GM12878 (cell line): ENCODE results near the gene OLFML2B. TPM values are rescaled to one million over a fixed set of nuclear protein-coding genes. Genes with fewer than 3 reads are reported as not detected.

Experiments
- ATAC-seq: fragments of 200-7000 bp; cut with Tn5 transposase; 3 replicates; pipeline ENCODE4 v1.9.1; 2020; ENCODE audit warnings: mild to moderate bottlenecking, moderate library complexity
- BruUV-seq: library from RNA; stranded (reverse); fragments of 400-500 nt; replicated peaks from 2 replicates; lab custom pipeline; 2021; lab: Mats Ljungman, UMichigan
- CTCF ChIA-PET: fragments of 300-600 bp; sonication (Branson Sonifier 250); formaldehyde crosslinking; extraction: SDS; loops from one replicate; lab custom pipeline; 2021; ENCODE audit warnings: inconsistent platforms; lab: Yijun Ruan, JAX
- POLR2A ChIA-PET: fragments of 350-600 bp; formaldehyde crosslinking; extraction: SDS; loops from one replicate; lab custom pipeline; 2021; ENCODE audit warnings: inconsistent platforms; lab: Charles Lee
- RAD21 ChIA-PET: fragments of 300-600 bp; sonication (Branson Sonifier 250); formaldehyde crosslinking; loops from one replicate; lab custom pipeline; 2023; ENCODE audit warnings: antibody characterized with exemption; ENCODE audit not compliant: unreplicated experiment; lab: Charles Lee
- SMC1A ChIA-PET: fragments of 300-600 bp; sonication (Branson Sonifier 250); formaldehyde crosslinking; loops from one replicate; lab custom pipeline; 2023; ENCODE audit not compliant: unreplicated experiment, uncharacterized antibody; lab: Charles Lee
- DNase-seq: peaks from one replicate; pipeline ENCODE4 v3.0.0-alpha.2; 2011; ENCODE audit warnings: low read depth, low spot score
- FAIRE-seq: peaks from 3 replicates; lab custom pipeline; 2011; peaks lifted over from hg19 to GRCh38; lab: Jason Lieb, UNC
- H2AFZ ChIP-seq: 2 replicates; pipeline ENCODE4 v1.6.0; 2011; ENCODE audit warnings: low read depth, low read length, control low read depth; ENCODE audit not compliant: control insufficient read depth
- H3K27ac ChIP-seq: 2 replicates; pipeline ENCODE4 v1.5.1; 2011; ENCODE audit warnings: control low read depth; ENCODE audit not compliant: control insufficient read depth, insufficient read depth
- H3K27me3 ChIP-seq, 2 experiments: replicated peaks in 1 of 2; 2 replicates each; pipeline versions ENCODE4 v1.6.0 to v1.6.1; 2011; ENCODE audit warnings: low read length in 1 of 2; ENCODE audit not compliant: control insufficient read depth in 2 of 2, insufficient read depth in 2 of 2
- H3K36me3 ChIP-seq, 2 experiments: 2 replicates each; pipeline ENCODE4 v1.5.1; 2011; ENCODE audit warnings: low read length in 1 of 2; ENCODE audit not compliant: control insufficient read depth in 2 of 2, insufficient read depth in 2 of 2
- H3K4me1 ChIP-seq: 2 replicates; pipeline ENCODE4 v1.6.1; 2011; ENCODE audit warnings: mild to moderate bottlenecking, low read length, moderate library complexity, mixed read lengths; ENCODE audit not compliant: control insufficient read depth, insufficient read depth
- H3K4me2 ChIP-seq: 2 replicates; pipeline ENCODE4 v1.6.0; 2011; ENCODE audit warnings: control low read depth; ENCODE audit not compliant: control insufficient read depth, insufficient read depth
- H3K4me3 ChIP-seq: fragments of 200-600 bp; sonication (generic); 2 replicates; pipeline ENCODE4 v1.5.1; 2016
- H3K79me2 ChIP-seq: 2 replicates; pipeline ENCODE4 v1.6.0; 2011; ENCODE audit warnings: low read length; ENCODE audit not compliant: control insufficient read depth, insufficient read depth
- H3K9ac ChIP-seq: 2 replicates; pipeline ENCODE4 v1.8.0; 2011; ENCODE audit warnings: low read length, control low read depth, mixed read lengths; ENCODE audit not compliant: control insufficient read depth, insufficient read depth
- H3K9me3 ChIP-seq: replicated peaks from 3 replicates; pipeline ENCODE4 v1.5.1; 2011; ENCODE audit warnings: mild to moderate bottlenecking, low read length; ENCODE audit not compliant: control insufficient read depth, insufficient read depth
- H4K20me1 ChIP-seq: 2 replicates; pipeline ENCODE4 v1.6.0; 2011; ENCODE audit not compliant: control insufficient read depth, insufficient read depth
- ASH2L ChIP-seq: fragments of 300-600, 200-600 bp; sonication (generic); IDR thresholded peaks from 2 replicates; pipeline ENCODE4 v1.6.1; 2017; ENCODE audit warnings: low read depth, mild to moderate bottlenecking, borderline replicate concordance
- CEBPB ChIP-seq, 2 experiments: fragments of 150-350 bp in 1 of 2; IDR thresholded peaks; 2 replicates each; pipeline ENCODE4 v1.6.1; 2012 to 2014; ENCODE audit warnings: low read depth in 2 of 2, low read length in 2 of 2, borderline replicate concordance in 1 of 2, inconsistent platforms in 1 of 2
- EP300 ChIP-seq, 2 experiments: fragments of 150-350 bp in 1 of 2; IDR thresholded peaks; 2 replicates each; pipeline ENCODE4 v1.6.1; 2011 to 2012; ENCODE audit warnings: low read depth in 2 of 2, low read length in 2 of 2, borderline replicate concordance in 1 of 2, improper control_type of control experiment in 1 of 2, inconsistent platforms in 1 of 2; ENCODE audit not compliant: control insufficient read depth in 1 of 2
- FOS ChIP-seq: IDR thresholded peaks from 3 replicates; pipeline ENCODE4 v1.6.1; 2011; ENCODE audit warnings: borderline replicate concordance; ENCODE audit not compliant: insufficient read length; ENCODE audit errors: extremely low read depth
- HDGF ChIP-seq: fragments of 450-650 bp; IDR thresholded peaks from 2 replicates; pipeline ENCODE4 v1.6.1; 2016; ENCODE audit warnings: antibody characterized with exemption
- IKZF2 ChIP-seq, 2 experiments: fragments of 450-650 bp; IDR thresholded peaks; 2 replicates each; pipeline ENCODE4 v1.6.1; 2017; ENCODE audit warnings: mild to moderate bottlenecking in 2 of 2, moderate library complexity in 2 of 2
- KDM1A ChIP-seq: fragments of 200-600 bp; sonication (generic); IDR thresholded peaks from 2 replicates; pipeline ENCODE4 v1.6.1; 2016; ENCODE audit warnings: borderline replicate concordance
- MEF2A ChIP-seq: IDR thresholded peaks from 2 replicates; pipeline ENCODE4 v1.6.1; 2011; ENCODE audit warnings: low read depth, mild to moderate bottlenecking, low read length, moderate library complexity; ENCODE audit not compliant: insufficient read depth
- MYC ChIP-seq: IDR thresholded peaks from 2 replicates; pipeline ENCODE4 v1.6.1; 2011; ENCODE audit warnings: mild to moderate bottlenecking, low read length, moderate library complexity, inconsistent platforms; ENCODE audit not compliant: insufficient read depth, insufficient replicate concordance, insufficient read length, severe bottlenecking
- SUPT20H ChIP-seq: IDR thresholded peaks from 2 replicates; pipeline ENCODE4 v1.6.1; 2011; ENCODE audit warnings: low read depth, mild to moderate bottlenecking, low read length, moderate library complexity, borderline replicate concordance; ENCODE audit not compliant: control insufficient read depth
- TCF12 ChIP-seq: IDR thresholded peaks from 2 replicates; pipeline ENCODE4 v1.6.1; 2011; ENCODE audit warnings: low read depth, mild to moderate bottlenecking, low read length
- TCF7 ChIP-seq: IDR thresholded peaks from 2 replicates; pipeline ENCODE4 v1.6.1; 2014; ENCODE audit warnings: antibody characterized with exemption, borderline replicate concordance
- ZNF274 ChIP-seq: IDR thresholded peaks from one replicate; pipeline ENCODE4 v1.8.0; 2011; ENCODE audit not compliant: insufficient read length, insufficient read depth
- ZNF622 ChIP-seq: fragments of 450-650 bp; IDR thresholded peaks from 2 replicates; pipeline ENCODE4 v1.6.1; 2017; ENCODE audit warnings: mild to moderate bottlenecking, inconsistent platforms
- ZZZ3 ChIP-seq: IDR thresholded peaks from 2 replicates; pipeline ENCODE4 v1.6.1; 2011; ENCODE audit warnings: low read depth; ENCODE audit not compliant: control insufficient read depth, insufficient read length
- WGBS: methylation state at CpG from one replicate; pipeline ENCODE4 v1.1.6; 2016; ENCODE audit warnings: low lambda C conversion rate; ENCODE audit not compliant: insufficient replicate concordance, insufficient coverage; ENCODE audit errors: missing lambda C conversion rate; 5-methylcytosine and 5-hydroxymethylcytosine counted together
- in situ Hi-C: fragments of 300-500 bp; cut with MboI; formaldehyde crosslinking; loops from 9 replicates; pipeline ENCODE4 v1.14.3; 2018; ENCODE audit warnings: mixed read lengths
- intact Hi-C: fragments of 100-400 bp; cut with micrococcal nuclease; formaldehyde crosslinking; loops from one replicate; pipeline ENCODE4 v1.14.2; 2022; ENCODE audit not compliant: unreplicated experiment
- polyA plus RNA-seq, 11 experiments: library from polyadenylated mRNA; depleted of rRNA in 4 of 11; unstranded in 6 of 11; stranded (reverse) in 5 of 11; fragments of >200 nt; fragmentation: Nextera tagmentation in 4 of 11; fragmentation: Illumina TruSeq in 1 of 11; extraction: Ambion mirVana in 4 of 11; extraction: Trizol in 1 of 11; gene quantifications; 1 replicate in 1 of 11; 2 replicates in 10 of 11; pipeline versions ENCODE4 v1.2.1 to v1.2.3, GENCODE V29; 2011 to 2016; ENCODE audit warnings: inconsistent platforms in 2 of 11, missing spikeins in 2 of 11, low read depth in 1 of 11
- total RNA-seq, 4 experiments: library from RNA; depleted of rRNA in 3 of 4; stranded (reverse); fragments of >200 nt in 3 of 4; fragmentation: Illumina TruSeq in 1 of 4; extraction: Trizol in 1 of 4; gene quantifications; 2 replicates each; pipeline versions ENCODE4 v1.2.1 to v1.2.3, GENCODE V29; 2013 to 2021
- TF ChIP-seq, protein P1 (sequence below): IDR thresholded peaks from 2 replicates; pipeline ENCODE4 v1.6.1; 2012; ENCODE audit warnings: low read depth, low read length, improper control_type of control experiment
- TF ChIP-seq, protein P2 (sequence below): fragments of 450-650 bp; IDR thresholded peaks from 2 replicates; pipeline ENCODE4 v1.6.1; 2017; ENCODE audit warnings: mild to moderate bottlenecking

OLFML2B gene
- total and polyA plus RNA-seq, 10 of the 15 experiments (the other 5 are each of a cell fraction or from before 2014, with no cell fraction given) = not detected

DNA sequence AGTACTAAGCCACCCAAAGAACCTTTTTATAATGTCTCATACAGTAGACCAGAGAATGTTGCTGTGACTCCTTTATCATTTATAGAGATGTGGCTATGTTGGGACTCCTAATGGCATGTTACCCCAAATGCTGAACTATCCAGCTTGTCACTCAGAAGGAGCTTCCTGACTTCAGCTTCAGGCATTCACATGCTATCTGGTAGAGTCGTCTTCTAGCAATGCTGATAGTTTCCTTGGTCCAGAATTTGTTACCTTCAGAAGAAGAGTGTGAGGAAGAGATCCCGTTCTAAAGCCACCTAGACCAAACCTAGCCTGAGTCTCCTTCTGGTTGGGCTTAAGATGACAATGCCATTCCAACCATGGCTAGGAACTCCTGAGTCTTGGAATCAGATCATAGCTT, 68.1 kb downstream of the OLFML2B start:
- ChIA-PET CTCF (no interaction called here), POLR2A (no interaction called here), RAD21 (no interaction called here), SMC1A (no interaction called here)
- Histone ChIP-seq H3K27me3 (no peaks in the 10 kb centered on the region), H3K36me3 (peaks cover 1 to 2% of the 10 kb centered on the region in 2 experiments; a peak in 3 of 4 replicates), H3K79me2 (no peaks in the 10 kb centered on the region), H4K20me1 (no peaks in the 10 kb centered on the region), H3K4me2 (no peak overlapping the region), H3K9me3 (no peaks in the 10 kb centered on the region), H3K9ac (no peak overlapping the region), H3K4me1 (no peaks in the 10 kb centered on the region), H3K27ac (no peak overlapping the region), H2AFZ (no peak overlapping the region), H3K4me3 (no peak overlapping the region)
- in situ Hi-C loops (no loop called here), intact Hi-C loops (no loop called here)
- 94% methylated on average over 2 of the region's 2 CpGs for WGBS
- no peak for TF ChIP-seq FOS
- TF ChIP-seq, protein P1, sequence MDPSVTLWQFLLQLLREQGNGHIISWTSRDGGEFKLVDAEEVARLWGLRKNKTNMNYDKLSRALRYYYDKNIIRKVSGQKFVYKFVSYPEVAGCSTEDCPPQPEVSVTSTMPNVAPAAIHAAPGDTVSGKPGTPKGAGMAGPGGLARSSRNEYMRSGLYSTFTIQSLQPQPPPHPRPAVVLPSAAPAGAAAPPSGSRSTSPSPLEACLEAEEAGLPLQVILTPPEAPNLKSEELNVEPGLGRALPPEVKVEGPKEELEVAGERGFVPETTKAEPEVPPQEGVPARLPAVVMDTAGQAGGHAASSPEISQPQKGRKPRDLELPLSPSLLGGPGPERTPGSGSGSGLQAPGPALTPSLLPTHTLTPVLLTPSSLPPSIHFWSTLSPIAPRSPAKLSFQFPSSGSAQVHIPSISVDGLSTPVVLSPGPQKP = no peak
- TF ChIP-seq ZNF622 = no peak
- no peak for TF ChIP-seq EP300 (IDR thresholded peaks at IDR 0.05; ENCODE audit: borderline replicate concordance in 1 of 2, control insufficient read depth in 1 of 2, low read depth in 2 of 2, low read length in 2 of 2)
- no peak for TF ChIP-seq CEBPB (IDR thresholded peaks at IDR 0.05; ENCODE audit: borderline replicate concordance in 1 of 2, low read depth in 2 of 2, low read length in 2 of 2)
- TF ChIP-seq HDGF = no peak
- TF ChIP-seq KDM1A = no peak
- no peak for TF ChIP-seq MYC
- TF ChIP-seq TCF7 = no peak
- no peak for TF ChIP-seq TCF12
- no peak for TF ChIP-seq ASH2L
- no peak for TF ChIP-seq ZNF274
- TF ChIP-seq, protein P2, sequence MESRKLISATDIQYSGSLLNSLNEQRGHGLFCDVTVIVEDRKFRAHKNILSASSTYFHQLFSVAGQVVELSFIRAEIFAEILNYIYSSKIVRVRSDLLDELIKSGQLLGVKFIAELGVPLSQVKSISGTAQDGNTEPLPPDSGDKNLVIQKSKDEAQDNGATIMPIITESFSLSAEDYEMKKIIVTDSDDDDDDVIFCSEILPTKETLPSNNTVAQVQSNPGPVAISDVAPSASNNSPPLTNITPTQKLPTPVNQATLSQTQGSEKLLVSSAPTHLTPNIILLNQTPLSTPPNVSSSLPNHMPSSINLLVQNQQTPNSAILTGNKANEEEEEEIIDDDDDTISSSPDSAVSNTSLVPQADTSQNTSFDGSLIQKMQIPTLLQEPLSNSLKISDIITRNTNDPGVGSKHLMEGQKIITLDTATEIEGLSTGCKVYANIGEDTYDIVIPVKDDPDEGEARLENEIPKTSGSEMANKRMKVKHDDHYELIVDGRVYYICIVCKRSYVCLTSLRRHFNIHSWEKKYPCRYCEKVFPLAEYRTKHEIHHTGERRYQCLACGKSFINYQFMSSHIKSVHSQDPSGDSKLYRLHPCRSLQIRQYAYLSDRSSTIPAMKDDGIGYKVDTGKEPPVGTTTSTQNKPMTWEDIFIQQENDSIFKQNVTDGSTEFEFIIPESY = no peak
- TF ChIP-seq SUPT20H = no peak
- TF ChIP-seq IKZF2 (IDR thresholded peaks at IDR 0.05) = no peak
- TF ChIP-seq ZZZ3 = no peak
- no peak for TF ChIP-seq MEF2A
- FAIRE-seq = no peak
- ATAC-seq = no peak
- DNase-seq = no peak
- BruUV-seq = no TSS peak
